AG10803 (cell line): ENCODE results near the gene CAMK4.

Source experiments
- DNase-seq: peaks from one replicate; pipeline ENCODE4 v3.0.0; 2010; ENCODE audit warnings: low read depth
- H3K4me3 ChIP-seq: 2 replicates; pipeline ENCODE4 v1.5.1; 2011; ENCODE audit warnings: mild to moderate bottlenecking, low read length, control low read depth
- CTCF ChIP-seq: conservative IDR thresholded peaks from 2 replicates; pipeline ENCODE4 v1.5.1; 2011; ENCODE audit warnings: mild to moderate bottlenecking, low read length, control low read depth, inconsistent platforms

CAMK4 gene

GRCh38 chr5:111375645-111376044, 151.5 kb downstream of the CAMK4 start:
- DNase-seq, result no peak
- no peak overlapping the region for H3K4me3 ChIP-seq
- TF ChIP-seq CTCF, result no peak

- no peak for DNase-seq
- H3K4me3 ChIP-seq, result no peak overlapping the region
- no peak for TF ChIP-seq CTCF
Observed at GRCh38 chr5:111377306-111377705, 153.1 kb downstream of the CAMK4 start.

- no peak for TF ChIP-seq CTCF
- DNase-seq, result no peak
- no peak overlapping the region for H3K4me3 ChIP-seq
Observed at GRCh38 chr5:111379391-111379816, 155.2 kb downstream of the CAMK4 start.

- no peak for DNase-seq
- no peak for TF ChIP-seq CTCF
- H3K4me3 ChIP-seq, result no peak overlapping the region
Observed at GRCh38 chr5:111383288-111383970, 159.2 kb downstream of the CAMK4 start.

GRCh38 chr5:111384220-111384619, 160.0 kb downstream of the CAMK4 start:
- no peak overlapping the region for H3K4me3 ChIP-seq
- no peak for TF ChIP-seq CTCF
- DNase-seq, result no peak

GRCh38 chr5:111385051-111385450, 160.9 kb downstream of the CAMK4 start:
- TF ChIP-seq CTCF, result no peak

GRCh38 chr5:111385970-111386831, 162.0 kb downstream of the CAMK4 start:
- no peak for DNase-seq
- TF ChIP-seq CTCF, result no peak
- H3K4me3 ChIP-seq, result no peak overlapping the region

More at GRCh38 chr5:111385051-111385450, 160.9 kb downstream of the CAMK4 start:
- H3K4me3 ChIP-seq, result no peak overlapping the region
- no peak for DNase-seq
